Heart left ventricle (tissue), 13 donors: ENCODE measurements around the gene ARPC1A.

Experiments
- CTCF ChIP-seq, 12 donors: fragments of 200-600 bp; sonication (generic) in 4 of 12; IDR thresholded peaks; one replicate each; pipeline versions ENCODE4 v1.5.0 to v1.8.0; 2018 to 2022; ENCODE audit warnings: antibody characterized with exemption in 12 of 12, mild to moderate bottlenecking in 5 of 12
- POLR2A ChIP-seq, 2 donors: fragments of 450-650 bp; IDR thresholded peaks; one replicate each; pipeline ENCODE4 v1.6.1; 2017; ENCODE audit warnings: antibody characterized with exemption in 2 of 2, mild to moderate bottlenecking in 2 of 2, moderate library complexity in 2 of 2
- donor health status: ischemic (EF 13 %, LVEDD 7.1; RV severe dilation, severe dysfunction).
- donor health status: DM: no; HTN: yes; CAD: no.
- donor health status: DM: no; HTN: no; CAD: no.
- donor health status: ischemic (EF 25% LVEDD 6.9; RV normal size, moderate dysfunction).
- donor health status: ischemic (EF 25% LVEDD 5.7; RV mildly dilated, moderate dysfunction).
- donor health status: ischemic (EF 35%, LVEDD 5.7; RV mildly dilated, moderate dysfunction).
- donor health status: nonischemic (EF 11% LVEDD 7.7; RV severe dilation, severe dysfunction).
- donor health status: DM: yes; HTN: yes; CAD: no.
- donor health status: PGD.
- donor health status: ischemic (EF 29% LVEDD 5.4; RV normal size, mild dysfunction).
- donor health status: nonischemic (EF 23%, LVEDD 6.1; RV moderate dilation, normal function).

- TF ChIP-seq CTCF (IDR thresholded peaks at IDR 0.05): no peak
- TF ChIP-seq POLR2A (IDR thresholded peaks at IDR 0.05): no peak
These were observed 14.0 kb upstream of the ARPC1A start for GRCh38 chr7:99311702-99312101.
